A549 (cell line): ENCODE data around the gene PHC1. TPM values are rescaled to one million over a fixed set of nuclear protein-coding genes. Genes with fewer than 3 reads are reported as not detected.

Source experiments
- ATAC-seq, 2 experiments: fragments of 200-7000 bp in 1 of 2; fragments of >200 bp in 1 of 2; cut with Nextera tagmentation in 1 of 2; cut with Tn5 transposase in 1 of 2; 3 replicates each; pipeline versions ENCODE4 v1.8.0 to v1.9.1; 2018 to 2020; ENCODE audit warnings: mild to moderate bottlenecking in 1 of 2, moderate library complexity in 1 of 2
- CTCF ChIA-PET: fragments of 300-600 bp; sonication (Branson Sonifier 250); formaldehyde crosslinking; extraction: SDS; loops from one replicate; lab custom pipeline; 2021; ENCODE audit warnings: antibody characterized with exemption, inconsistent platforms; lab: Yijun Ruan, JAX
- POLR2A ChIA-PET: fragments of 350-600 bp; formaldehyde crosslinking; extraction: SDS; loops from one replicate; lab custom pipeline; 2021; ENCODE audit warnings: antibody characterized with exemption, inconsistent platforms; lab: Yijun Ruan, JAX
- DNase-seq, 2 experiments: peaks; one replicate each; pipeline versions ENCODE4 v3.0.0 to v3.0.0-alpha.2; 2011 to 2016; ENCODE audit warnings: low read depth in 1 of 2, low spot score in 1 of 2
- FAIRE-seq: peaks from 2 replicates; lab custom pipeline; 2011; peaks lifted over from hg19 to GRCh38; lab: Jason Lieb, UNC
- H3K27ac ChIP-seq, 2 experiments: fragments of >200 bp; sonication (Bioruptor Twin); formaldehyde crosslinking; 3 replicates each; pipeline ENCODE4 v1.5.1; 2016 to 2017
- H3K4me1 ChIP-seq: fragments of >200 bp; sonication (Bioruptor Twin); formaldehyde crosslinking; 3 replicates; pipeline ENCODE4 v1.6.1; 2016
- H3K4me2 ChIP-seq: fragments of >200 bp; sonication (Bioruptor Twin); formaldehyde crosslinking; 3 replicates; pipeline ENCODE4 v1.6.1; 2016
- H3K4me3 ChIP-seq: fragments of >200 bp; sonication (Bioruptor Twin); formaldehyde crosslinking; 3 replicates; pipeline ENCODE4 v1.5.1; 2016
- H3K9me3 ChIP-seq: fragments of >200 bp; sonication (Bioruptor Twin); formaldehyde crosslinking; 3 replicates; pipeline ENCODE4 v1.6.1; 2016
- BCL3 ChIP-seq: fragments of >200 bp; sonication (Bioruptor Twin); formaldehyde crosslinking; IDR thresholded peaks from 3 replicates; pipeline ENCODE4 v1.6.1; 2016
- BHLHE40 ChIP-seq: IDR thresholded peaks from 2 replicates; pipeline ENCODE4 v1.6.1; 2012; ENCODE audit warnings: low read depth, low read length, inconsistent platforms
- EHF ChIP-seq: fragments of 250-450 bp; sonication (Bioruptor Pico); IDR thresholded peaks from 2 replicates; pipeline ENCODE4 v1.5.0; 2020; ENCODE audit warnings: mild to moderate bottlenecking
- FOSL2 ChIP-seq, 2 experiments: fragments of 450-650 bp in 1 of 2; fragments of >200 bp in 1 of 2; sonication (Bioruptor Twin) in 1 of 2; formaldehyde crosslinking; IDR thresholded peaks; 2 replicates each; pipeline versions ENCODE4 v1.5.0 to v1.6.1; 2016 to 2020; ENCODE audit warnings: mild to moderate bottlenecking in 1 of 2, moderate library complexity in 1 of 2
- GATA3 ChIP-seq: IDR thresholded peaks from 2 replicates; pipeline ENCODE4 v1.6.1; 2012; ENCODE audit warnings: borderline replicate concordance
- HDAC2 ChIP-seq: fragments of 200-600 bp; sonication (generic); IDR thresholded peaks from 2 replicates; pipeline ENCODE4 v1.6.1; 2016
- HES2 ChIP-seq: fragments of >200 bp; sonication (Bioruptor Twin); formaldehyde crosslinking; IDR thresholded peaks from 2 replicates; pipeline ENCODE4 v1.6.1; 2016
- HEYL ChIP-seq: fragments of 250-450 bp; sonication (Bioruptor Pico); IDR thresholded peaks from 2 replicates; pipeline ENCODE4 v1.8.0; 2021; ENCODE audit warnings: mild to moderate bottlenecking, moderate library complexity
- JUNB ChIP-seq: fragments of >200 bp; sonication (Bioruptor Twin); formaldehyde crosslinking; IDR thresholded peaks from 2 replicates; pipeline ENCODE4 v1.6.1; 2016
- MYC ChIP-seq: IDR thresholded peaks from 2 replicates; pipeline ENCODE4 v1.6.1; 2012; ENCODE audit warnings: mild to moderate bottlenecking, inconsistent platforms, low read length, improper control_type of control experiment, borderline replicate concordance
- NFE2L2 ChIP-seq: fragments of 150-350 bp; conservative IDR thresholded peaks from 2 replicates; pipeline ENCODE4 v1.6.1; 2014; ENCODE audit warnings: low read length
- NPAS2 ChIP-seq: fragments of 250-450 bp; sonication (Bioruptor Pico); IDR thresholded peaks from 2 replicates; pipeline ENCODE4 v1.8.0; 2022; ENCODE audit warnings: mild to moderate bottlenecking, moderate library complexity, borderline replicate concordance
- NR3C1 ChIP-seq: fragments of >200 bp; sonication (Bioruptor Twin); formaldehyde crosslinking; IDR thresholded peaks from 3 replicates; pipeline ENCODE4 v1.6.1; 2017
- RAD21 ChIP-seq, 2 experiments: fragments of >200 bp in 1 of 2; sonication (Bioruptor Twin) in 1 of 2; formaldehyde crosslinking in 1 of 2; IDR thresholded peaks in 1 of 2; conservative IDR thresholded peaks in 1 of 2; 2 replicates in 1 of 2; 3 replicates in 1 of 2; pipeline ENCODE4 v1.6.1; 2012 to 2018; ENCODE audit warnings: inconsistent platforms in 1 of 2
- REST ChIP-seq: fragments of 200-600 bp; sonication (generic); IDR thresholded peaks from 2 replicates; pipeline ENCODE4 v1.6.1; 2016; ENCODE audit warnings: antibody characterized with exemption, mild to moderate bottlenecking, moderate library complexity
- SMC3 ChIP-seq: fragments of >200 bp; sonication (Bioruptor Twin); formaldehyde crosslinking; IDR thresholded peaks from 3 replicates; pipeline ENCODE4 v1.6.1; 2018; ENCODE audit warnings: inconsistent platforms
- SREBF2 ChIP-seq: fragments of 450-650 bp; IDR thresholded peaks from 2 replicates; pipeline ENCODE4 v1.6.1; 2014; ENCODE audit warnings: mild to moderate bottlenecking, moderate library complexity
- USF2 ChIP-seq: fragments of 450-650 bp; IDR thresholded peaks from 2 replicates; pipeline ENCODE4 v1.6.1; 2014; ENCODE audit warnings: antibody characterized with exemption
- ZNF302 ChIP-seq: fragments of 250-450 bp; sonication (Bioruptor Pico); IDR thresholded peaks from 2 replicates; pipeline ENCODE4 v1.9.0; 2021; ENCODE audit warnings: inconsistent platforms, mild to moderate bottlenecking, moderate library complexity
- WGBS: methylation state at CpG from one replicate; pipeline ENCODE4 v1.1.6; 2017; ENCODE audit errors: missing lambda C conversion rate; 5-methylcytosine and 5-hydroxymethylcytosine counted together
- polyA plus RNA-seq, 4 experiments: library from polyadenylated mRNA; depleted of rRNA in 3 of 4; stranded (reverse); fragments of >200 nt; fragmentation: RNase III in 1 of 4; extraction: RNeasy Plus Mini Kit Qiagen cat#74134 plus additional on column Dnase treatment in 1 of 4; gene quantifications; 2 replicates in 3 of 4; 3 replicates in 1 of 4; pipeline ENCODE4 v1.2.3, GENCODE V29; 2011 to 2017

PHC1 gene
- polyA plus RNA-seq, 2 of the 4 experiments (the other 2 are of a cell fraction): 11.2 to 26.5 TPM

GRCh38 chr12:8909752-8910151 lies 4.6 kb upstream of the PHC1 start:
- peaks cover 10% of the 10 kb centered on the region; the same call in 2 of the 3 replicates for H3K4me1 ChIP-seq
- POLR2A ChIA-PET: no interaction called here
- TF ChIP-seq USF2 (no peak), NR3C1 (no peak), MYC (no peak), EHF (no peak), REST (no peak), NFE2L2 (no peak), GATA3 (no peak), NPAS2 (CRISPR knock-in tag) (no peak), HEYL (CRISPR knock-in tag) (no peak), JUNB (no peak), SMC3 (no peak)
- TF ChIP-seq, all 56 proteins: peak for 0
- DNase-seq: no peak
- no peak for FAIRE-seq
- H3K27ac ChIP-seq: no peak overlapping the region
- no peak overlapping the region for H3K4me2 ChIP-seq
- no peak for ATAC-seq
- 59% methylated on average over 5 of the region's 5 CpGs for WGBS
- H3K9me3 ChIP-seq: no peaks in the 10 kb centered on the region
- H3K4me3 ChIP-seq: no peak overlapping the region
- CTCF ChIA-PET: interaction anchor here (0.6 to 4.1 kb wide), 2 partner anchors 19 to 40 kb away, joined by 3 to 22 read pairs; partner anchors contain the start of gene M6PR

- Histone ChIP-seq H3K27ac (no peak overlapping the region), H3K9me3 (no peaks in the 10 kb centered on the region), H3K4me1 (peaks cover 18% of the 10 kb centered on the region), H3K4me2 (no peak overlapping the region), H3K4me3 (no peak overlapping the region)
- TF ChIP-seq RAD21 (conservative IDR thresholded peaks at IDR 0.05 in 1 of 2, IDR thresholded peaks at IDR 0.05 in 1 of 2) (no peak), USF2 (no peak), BCL3 (no peak), FOSL2 (IDR thresholded peaks at IDR 0.05) (no peak), FOSL2 (CRISPR knock-in tag; IDR thresholded peaks at IDR 0.05) (no peak), NPAS2 (CRISPR knock-in tag) (no peak), SREBF2 (no peak), HDAC2 (no peak), ZNF302 (CRISPR knock-in tag) (no peak), HES2 (no peak), BHLHE40 (no peak)
- FAIRE-seq (no peak), DNase-seq (no peak), ATAC-seq (no peak)
- 46% methylated on average over 3 of the region's 3 CpGs for WGBS
- ChIA-PET CTCF (interaction anchor here (0.6 to 1.3 kb wide), 3 partner anchors 38 to 230 kb away, joined by 3 read pairs; partner anchors contain the start of gene M6PR), POLR2A (no interaction called here)
These were observed 2.6 kb upstream of the PHC1 start for GRCh38 chr12:8911606-8912268.
